Measurements from ENCODE around the gene MYBPC1.

The MYBPC1 gene

DNA sequence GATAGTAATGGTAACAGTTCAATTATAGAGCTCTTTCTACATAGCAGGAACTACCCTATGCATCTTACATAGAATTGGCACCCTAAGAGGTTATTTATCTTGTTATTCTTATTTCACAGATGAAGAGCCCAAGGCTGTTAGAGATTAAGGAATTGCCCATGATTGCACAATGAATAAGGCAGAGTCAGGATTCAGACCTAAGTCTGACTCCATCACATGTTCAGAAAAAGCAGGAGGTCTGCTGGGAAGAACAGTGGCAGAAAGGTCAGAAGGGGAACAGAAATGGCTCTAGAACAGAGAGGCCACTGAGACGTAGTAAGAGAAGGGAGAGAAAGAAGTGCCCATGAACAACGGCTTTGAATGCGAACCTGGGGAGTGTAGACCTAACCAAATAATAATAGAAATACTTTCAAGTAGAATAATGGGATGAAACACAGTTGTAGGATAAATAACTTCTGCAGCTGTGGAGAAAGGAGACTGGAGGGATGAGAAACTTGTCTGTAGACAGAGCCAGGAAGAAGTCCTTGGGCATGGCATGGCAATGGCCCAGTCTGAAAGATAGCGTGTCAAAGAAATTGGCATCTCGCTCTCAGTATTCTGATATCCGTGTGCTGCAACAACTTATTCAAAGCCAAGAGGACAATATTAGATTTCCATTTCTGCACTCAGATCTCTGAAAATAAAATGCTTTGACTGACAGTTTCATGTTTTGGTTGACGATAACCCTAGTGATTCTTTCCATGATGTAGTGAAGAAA, 17.6 kb downstream of the MYBPC1 start:
- Histone ChIP-seq H3K36me3 (ENCODE audit: control insufficient read depth, insufficient read depth, low read length) (no peaks in the 10 kb centered on the region), H3K4me3 (replicated peaks; ENCODE audit: low read depth, low read length) (no peak overlapping the region), H3K27me3 (replicated peaks; ENCODE audit: control insufficient read depth, insufficient read depth, low read length) (no peaks in the 10 kb centered on the region)
- TF ChIP-seq, protein P1, sequence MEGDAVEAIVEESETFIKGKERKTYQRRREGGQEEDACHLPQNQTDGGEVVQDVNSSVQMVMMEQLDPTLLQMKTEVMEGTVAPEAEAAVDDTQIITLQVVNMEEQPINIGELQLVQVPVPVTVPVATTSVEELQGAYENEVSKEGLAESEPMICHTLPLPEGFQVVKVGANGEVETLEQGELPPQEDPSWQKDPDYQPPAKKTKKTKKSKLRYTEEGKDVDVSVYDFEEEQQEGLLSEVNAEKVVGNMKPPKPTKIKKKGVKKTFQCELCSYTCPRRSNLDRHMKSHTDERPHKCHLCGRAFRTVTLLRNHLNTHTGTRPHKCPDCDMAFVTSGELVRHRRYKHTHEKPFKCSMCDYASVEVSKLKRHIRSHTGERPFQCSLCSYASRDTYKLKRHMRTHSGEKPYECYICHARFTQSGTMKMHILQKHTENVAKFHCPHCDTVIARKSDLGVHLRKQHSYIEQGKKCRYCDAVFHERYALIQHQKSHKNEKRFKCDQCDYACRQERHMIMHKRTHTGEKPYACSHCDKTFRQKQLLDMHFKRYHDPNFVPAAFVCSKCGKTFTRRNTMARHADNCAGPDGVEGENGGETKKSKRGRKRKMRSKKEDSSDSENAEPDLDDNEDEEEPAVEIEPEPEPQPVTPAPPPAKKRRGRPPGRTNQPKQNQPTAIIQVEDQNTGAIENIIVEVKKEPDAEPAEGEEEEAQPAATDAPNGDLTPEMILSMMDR (IDR thresholded peaks at IDR 0.05; ENCODE audit: insufficient read depth, low read length, poor library complexity, severe bottlenecking), result no peak
- DNase-seq (ENCODE audit: extremely low read depth, insufficient read length), result no peak

DNA sequence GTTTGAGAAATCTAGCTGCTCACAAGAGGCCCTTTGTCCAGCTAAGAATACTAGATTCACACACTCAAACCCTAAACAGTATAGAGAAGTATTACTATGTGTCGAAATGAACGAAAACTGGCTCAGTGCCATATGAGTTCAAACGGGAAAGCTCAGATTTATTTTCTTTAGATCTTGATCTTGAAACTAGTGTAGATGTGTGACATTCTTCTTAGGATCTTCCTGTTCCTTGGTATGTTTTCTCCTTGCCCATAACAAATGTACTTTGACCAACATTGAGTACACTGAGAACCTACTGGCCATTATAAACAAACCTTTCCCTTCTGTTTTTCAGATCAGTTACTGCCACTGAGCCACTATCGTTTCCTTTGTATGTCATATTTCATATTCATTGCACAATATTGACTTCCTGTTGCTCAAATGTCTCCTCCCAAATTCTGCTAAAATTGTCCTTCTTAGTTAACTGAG, 21.3 kb downstream of the MYBPC1 start:
- no peak overlapping the region for H3K4me3 ChIP-seq (replicated peaks; ENCODE audit: low read depth, low read length)
- no peaks in the 10 kb centered on the region for H3K36me3 ChIP-seq (ENCODE audit: control insufficient read depth, insufficient read depth, low read length)
- DNase-seq (ENCODE audit: extremely low read depth, insufficient read length), result no peak
- TF ChIP-seq, protein P1 (IDR thresholded peaks at IDR 0.05; ENCODE audit: insufficient read depth, low read length, poor library complexity, severe bottlenecking), result no peak
- no peaks in the 10 kb centered on the region for H3K27me3 ChIP-seq (replicated peaks; ENCODE audit: control insufficient read depth, insufficient read depth, low read length)

DNA sequence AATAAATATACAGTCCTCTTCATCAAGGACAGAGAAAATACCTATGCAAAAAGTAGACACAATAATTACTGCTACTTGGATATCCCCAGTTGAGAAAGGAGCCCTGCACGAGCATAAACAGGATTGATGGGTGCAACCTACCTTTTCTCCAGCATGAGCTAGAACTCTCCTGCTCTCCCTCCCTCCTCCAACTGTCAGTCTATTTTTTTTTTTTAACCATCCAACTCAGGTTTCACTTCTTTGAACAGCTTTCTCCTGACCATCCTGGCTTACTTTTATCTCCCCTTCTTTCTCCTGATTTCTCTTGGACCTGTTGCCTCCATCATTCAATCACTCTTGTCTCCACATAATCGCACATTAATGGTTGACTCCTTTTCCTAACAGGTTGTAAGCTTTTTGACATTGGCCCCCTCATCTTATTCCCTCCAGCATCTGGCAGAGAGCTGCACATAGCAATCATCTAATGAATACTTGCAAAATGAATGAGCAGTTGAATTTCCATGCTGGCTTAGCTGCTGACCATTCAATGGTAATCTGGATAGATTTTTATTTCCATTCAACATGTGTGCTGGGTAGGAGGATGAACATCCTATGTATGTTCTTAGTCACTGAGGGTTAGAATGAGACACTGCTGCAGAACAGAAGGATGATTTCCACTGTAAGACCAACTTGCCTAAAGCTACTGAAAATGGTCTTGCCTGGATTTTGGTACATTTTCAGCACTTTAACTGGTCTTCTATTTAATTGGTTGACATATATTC, 24.4 kb downstream of the MYBPC1 start:
- DNase-seq (ENCODE audit: extremely low read depth, insufficient read length), result no peak
- Histone ChIP-seq H3K4me3 (replicated peaks; ENCODE audit: low read depth, low read length) (no peak overlapping the region), H3K36me3 (ENCODE audit: control insufficient read depth, insufficient read depth, low read length) (no peaks in the 10 kb centered on the region), H3K27me3 (replicated peaks; ENCODE audit: control insufficient read depth, insufficient read depth, low read length) (no peaks in the 10 kb centered on the region)
- TF ChIP-seq, protein P1 (IDR thresholded peaks at IDR 0.05; ENCODE audit: insufficient read depth, low read length, poor library complexity, severe bottlenecking), result no peak

DNA sequence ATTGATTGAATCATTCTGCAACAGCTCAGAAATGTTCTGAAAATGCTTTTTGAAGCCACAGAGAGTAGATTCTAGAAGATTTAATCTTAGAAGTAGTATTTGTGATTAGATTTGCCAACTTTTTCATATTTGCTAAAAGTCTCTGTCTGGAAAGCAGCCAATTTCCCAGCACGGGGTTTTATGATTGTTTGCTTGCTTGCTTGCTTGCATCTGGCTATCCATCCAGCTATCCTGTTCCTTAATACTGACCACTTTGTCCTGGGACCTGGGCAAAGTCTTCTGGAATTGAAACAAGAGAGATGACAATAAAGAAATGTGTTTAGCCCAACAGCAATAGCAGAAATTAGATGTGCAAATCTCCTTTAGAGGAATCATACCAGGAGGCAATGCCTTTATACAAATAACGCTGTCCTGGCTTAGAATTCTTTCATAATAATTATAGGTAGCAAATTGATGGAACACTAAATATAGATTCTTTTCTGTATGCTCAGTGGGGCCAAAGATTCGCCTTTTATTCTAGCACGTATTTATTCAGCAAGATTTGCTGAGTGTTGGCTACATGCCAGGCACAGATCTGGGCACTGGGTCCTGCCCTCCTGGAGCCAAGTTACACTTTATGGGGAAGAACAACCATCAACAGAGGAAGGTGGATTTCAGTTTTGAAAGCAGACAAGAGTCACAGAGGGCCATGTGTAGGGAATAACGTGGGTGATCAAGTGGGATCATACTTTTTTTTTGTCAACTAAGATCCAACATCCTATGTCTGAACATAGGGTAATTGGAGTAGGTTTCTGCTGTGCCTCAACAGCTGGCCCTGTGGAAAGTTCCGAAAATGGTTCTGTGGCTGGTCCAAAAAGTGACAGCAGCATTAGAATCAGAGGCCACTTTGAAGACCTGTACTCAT, 25.3 kb downstream of the MYBPC1 start:
- no peak overlapping the region for H3K4me3 ChIP-seq (replicated peaks; ENCODE audit: low read depth, low read length)
- DNase-seq (ENCODE audit: extremely low read depth, insufficient read length), result no peak
- TF ChIP-seq, protein P1 (IDR thresholded peaks at IDR 0.05; ENCODE audit: insufficient read depth, low read length, poor library complexity, severe bottlenecking), result no peak
- H3K36me3 ChIP-seq (ENCODE audit: control insufficient read depth, insufficient read depth, low read length), result no peaks in the 10 kb centered on the region
- H3K27me3 ChIP-seq (replicated peaks; ENCODE audit: control insufficient read depth, insufficient read depth, low read length), result no peaks in the 10 kb centered on the region

DNA sequence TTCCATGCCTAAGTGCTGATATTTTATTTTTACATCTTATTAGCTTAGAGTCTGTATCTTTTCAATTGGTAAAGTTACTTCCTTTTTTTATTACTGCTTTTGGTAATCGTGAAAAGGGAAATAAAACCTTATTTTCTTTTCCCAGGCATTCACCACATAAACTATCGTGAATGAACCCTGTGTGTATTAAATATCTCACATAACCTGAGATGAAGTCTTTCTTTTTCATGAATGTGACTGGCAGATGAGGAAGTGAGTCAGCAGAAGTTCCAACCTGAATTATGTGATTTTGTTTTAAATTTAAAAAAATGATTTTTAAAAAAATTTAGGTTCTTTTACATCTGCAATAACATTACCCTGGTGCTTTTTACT, 26.0 kb downstream of the MYBPC1 start:
- DNase-seq (ENCODE audit: extremely low read depth, insufficient read length), result no peak
- TF ChIP-seq, protein P1 (IDR thresholded peaks at IDR 0.05; ENCODE audit: insufficient read depth, low read length, poor library complexity, severe bottlenecking), result no peak
- Histone ChIP-seq H3K36me3 (ENCODE audit: control insufficient read depth, insufficient read depth, low read length) (no peaks in the 10 kb centered on the region), H3K27me3 (replicated peaks; ENCODE audit: control insufficient read depth, insufficient read depth, low read length) (no peaks in the 10 kb centered on the region), H3K4me3 (replicated peaks; ENCODE audit: low read depth, low read length) (no peak overlapping the region)

Measured in GM06990 (cell line).